IPS-18a (cell line): ENCODE results near the gene SULF2.

Experiments
- H3K27ac ChIP-seq: one replicate; pipeline ENCODE4 v1.5.1; 2013; ENCODE audit warnings: low read length
- H3K27me3 ChIP-seq: one replicate; pipeline ENCODE4 v1.6.1; 2013; ENCODE audit warnings: mild to moderate bottlenecking, low read length; ENCODE audit not compliant: control insufficient read depth, insufficient read depth
- H3K36me3 ChIP-seq: one replicate; pipeline ENCODE4 v1.6.1; 2013; ENCODE audit warnings: low read depth, low read length; ENCODE audit not compliant: control insufficient read depth
- H3K4me1 ChIP-seq: one replicate; pipeline ENCODE4 v1.6.1; 2013; ENCODE audit warnings: low read depth, low read length; ENCODE audit not compliant: control insufficient read depth
- H3K4me3 ChIP-seq: one replicate; pipeline ENCODE4 v1.5.1; 2013; ENCODE audit warnings: low read length
- H3K9ac ChIP-seq: one replicate; pipeline ENCODE4 v1.6.1; 2013; ENCODE audit warnings: mild to moderate bottlenecking, low read length, moderate library complexity
- H3K9me3 ChIP-seq: one replicate; pipeline ENCODE4 v1.6.1; 2013; ENCODE audit warnings: low read depth, low read length; ENCODE audit not compliant: control insufficient read depth

SULF2 gene

GRCh38 chr20:47698142-47698541, 87.1 kb downstream of the SULF2 start:
- no peak overlapping the region for H3K4me3 ChIP-seq
- H3K36me3 ChIP-seq, result no peaks in the 10 kb centered on the region
- no peaks in the 10 kb centered on the region for H3K9me3 ChIP-seq
- H3K27me3 ChIP-seq, result no peaks in the 10 kb centered on the region
- no peak overlapping the region for H3K9ac ChIP-seq
- H3K27ac ChIP-seq, result no peak overlapping the region
- no peaks in the 10 kb centered on the region for H3K4me1 ChIP-seq

GRCh38 chr20:47696856-47697255, 88.4 kb downstream of the SULF2 start:
- no peaks in the 10 kb centered on the region for H3K27me3 ChIP-seq
- H3K9ac ChIP-seq, result no peak overlapping the region
- no peak overlapping the region for H3K27ac ChIP-seq
- H3K9me3 ChIP-seq, result no peaks in the 10 kb centered on the region
- no peaks in the 10 kb centered on the region for H3K4me1 ChIP-seq
- no peak overlapping the region for H3K4me3 ChIP-seq
- H3K36me3 ChIP-seq, result no peaks in the 10 kb centered on the region

- Histone ChIP-seq H3K9ac (no peak overlapping the region), H3K27ac (no peak overlapping the region), H3K4me1 (no peaks in the 10 kb centered on the region), H3K4me3 (no peak overlapping the region), H3K9me3 (peaks cover 4% of the 10 kb centered on the region), H3K27me3 (no peaks in the 10 kb centered on the region), H3K36me3 (no peaks in the 10 kb centered on the region)
Observed at GRCh38 chr20:47694021-47694818, 91.1 kb downstream of the SULF2 start.

GRCh38 chr20:47691625-47692024, 93.7 kb downstream of the SULF2 start:
- Histone ChIP-seq H3K36me3 (no peaks in the 10 kb centered on the region), H3K27me3 (no peaks in the 10 kb centered on the region), H3K4me3 (no peak overlapping the region), H3K27ac (no peak overlapping the region), H3K9me3 (peaks cover 4% of the 10 kb centered on the region), H3K4me1 (peaks cover 12% of the 10 kb centered on the region), H3K9ac (no peak overlapping the region)

- H3K27ac ChIP-seq, result no peak overlapping the region
- H3K36me3 ChIP-seq, result no peaks in the 10 kb centered on the region
- H3K27me3 ChIP-seq, result no peaks in the 10 kb centered on the region
- peaks cover 12% of the 10 kb centered on the region for H3K4me1 ChIP-seq
- peaks cover 4% of the 10 kb centered on the region for H3K9me3 ChIP-seq
- H3K9ac ChIP-seq, result no peak overlapping the region
- H3K4me3 ChIP-seq, result no peak overlapping the region
Observed at GRCh38 chr20:47689731-47690130, 95.5 kb downstream of the SULF2 start.

- Histone ChIP-seq H3K9me3 (peaks cover 4% of the 10 kb centered on the region), H3K4me1 (peaks cover 12% of the 10 kb centered on the region), H3K9ac (no peak overlapping the region), H3K36me3 (no peaks in the 10 kb centered on the region), H3K27ac (no peak overlapping the region), H3K27me3 (no peaks in the 10 kb centered on the region), H3K4me3 (no peak overlapping the region)
Observed at GRCh38 chr20:47688385-47689381, 96.6 kb downstream of the SULF2 start.

- no peak overlapping the region for H3K9ac ChIP-seq
- no peak overlapping the region for H3K27ac ChIP-seq
- no peaks in the 10 kb centered on the region for H3K27me3 ChIP-seq
- H3K36me3 ChIP-seq, result no peaks in the 10 kb centered on the region
- no peak overlapping the region for H3K4me3 ChIP-seq
- peaks cover 4% of the 10 kb centered on the region for H3K9me3 ChIP-seq
- peaks cover 12% of the 10 kb centered on the region for H3K4me1 ChIP-seq
Observed at GRCh38 chr20:47687095-47687987, 97.9 kb downstream of the SULF2 start.

- Histone ChIP-seq H3K36me3 (no peaks in the 10 kb centered on the region), H3K27me3 (no peaks in the 10 kb centered on the region), H3K9ac (no peak overlapping the region), H3K4me3 (no peak overlapping the region), H3K4me1 (peaks cover 12% of the 10 kb centered on the region), H3K27ac (no peak overlapping the region), H3K9me3 (peaks cover 3% of the 10 kb centered on the region)
Observed at GRCh38 chr20:47686545-47686944, 98.7 kb downstream of the SULF2 start.

- H3K27ac ChIP-seq, result no peak overlapping the region
- H3K4me3 ChIP-seq, result no peak overlapping the region
- H3K36me3 ChIP-seq, result no peaks in the 10 kb centered on the region
- peaks cover 12% of the 10 kb centered on the region for H3K4me1 ChIP-seq
- H3K9ac ChIP-seq, result no peak overlapping the region
- H3K9me3 ChIP-seq, result no peaks in the 10 kb centered on the region
- H3K27me3 ChIP-seq, result no peaks in the 10 kb centered on the region
Observed at GRCh38 chr20:47684306-47685080, 100.8 kb downstream of the SULF2 start.

GRCh38 chr20:47682916-47683315, 102.4 kb downstream of the SULF2 start:
- no peaks in the 10 kb centered on the region for H3K27me3 ChIP-seq
- H3K27ac ChIP-seq, result no peak overlapping the region
- H3K9me3 ChIP-seq, result no peaks in the 10 kb centered on the region
- H3K36me3 ChIP-seq, result no peaks in the 10 kb centered on the region
- no peak overlapping the region for H3K4me3 ChIP-seq
- H3K9ac ChIP-seq, result no peak overlapping the region
- peaks cover 1% of the 10 kb centered on the region for H3K4me1 ChIP-seq
